ENCODE results near the gene CFH.
"Not testable (repeated sequence)": the region's sequence is repeated elsewhere in the genome, so short reads cannot be mapped to it uniquely, and the experiment has no call there.

CFH gene

DNA sequence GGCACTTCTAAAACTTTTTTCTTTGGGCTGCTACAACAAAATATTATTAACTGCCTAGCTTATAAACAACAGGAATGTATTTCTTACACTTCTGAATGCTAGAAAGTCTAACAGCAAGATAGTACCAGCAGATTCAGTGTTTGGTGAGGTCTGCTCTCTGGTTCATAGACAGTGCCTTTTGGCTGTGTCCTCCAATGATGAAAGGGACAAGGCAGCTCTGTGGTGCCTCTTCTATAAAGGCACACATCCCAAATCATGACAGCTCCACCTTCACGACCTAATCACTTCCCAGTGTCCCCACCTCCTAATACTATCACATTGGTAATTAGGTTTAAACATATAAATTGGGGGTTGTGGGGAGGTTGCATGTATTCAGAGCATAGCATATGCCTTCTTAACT, 9.5 kb downstream of the CFH start:
- no peak for DNase-seq (ENCODE audit: extremely low read depth in 1 of 2, low read depth in 1 of 2)

DNA sequence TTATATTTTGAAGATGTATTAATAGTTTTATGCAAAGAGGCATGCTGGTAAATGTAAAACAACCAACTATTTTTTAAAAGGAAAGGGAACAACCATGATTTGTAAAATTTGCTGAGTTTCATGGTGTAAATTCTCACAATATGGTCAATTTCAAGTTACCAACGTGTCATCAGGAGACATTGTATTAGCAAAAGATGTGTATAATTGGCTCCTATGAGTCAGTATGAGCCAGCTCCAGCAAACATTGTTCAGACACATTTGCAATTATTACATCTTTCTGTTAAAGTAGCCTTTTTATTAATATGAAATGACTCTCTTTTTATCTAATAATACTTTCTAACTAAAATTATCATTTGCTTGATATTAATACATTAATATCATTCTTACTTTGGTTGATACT, 15.3 kb downstream of the CFH start:
- no peak for DNase-seq (ENCODE audit: extremely low read depth in 1 of 2, low read depth in 1 of 2)

DNA sequence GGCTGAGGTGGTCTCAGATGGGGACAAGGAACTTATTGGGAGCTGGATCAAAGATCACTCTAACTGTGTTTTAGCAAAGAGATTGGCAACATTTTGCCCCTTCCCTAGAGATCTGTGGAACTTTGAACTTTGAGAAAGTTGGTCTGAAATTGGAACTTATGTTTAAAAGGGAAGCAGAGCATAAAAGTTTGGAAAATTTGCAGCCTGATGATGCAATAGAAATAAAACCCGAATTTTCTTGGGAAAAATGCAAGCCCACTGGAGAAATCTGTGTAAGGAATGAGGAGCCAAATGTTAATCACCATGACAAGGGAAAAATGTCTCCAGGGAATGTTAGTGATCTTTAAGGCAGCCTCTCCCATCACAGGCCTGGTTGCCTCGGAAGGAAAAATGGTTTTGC, 17.2 kb downstream of the CFH start:
- DNase-seq (ENCODE audit: extremely low read depth in 1 of 2, low read depth in 1 of 2), result no peak

- DNase-seq (ENCODE audit: extremely low read depth in 1 of 2, low read depth in 1 of 2), result no peak
These were observed 17.9 kb downstream of the CFH start for GRCh38 chr1:196669693-196670092.

- no peak for DNase-seq (ENCODE audit: extremely low read depth in 1 of 2, low read depth in 1 of 2)
These were observed 23.1 kb downstream of the CFH start for GRCh38 chr1:196674908-196675307.

GRCh38 chr1:196677781-196678509, 26.1 kb downstream of the CFH start:
- no peak for DNase-seq (ENCODE audit: extremely low read depth in 1 of 2, low read depth in 1 of 2)

GRCh38 chr1:196678510-196678884, 26.7 kb downstream of the CFH start:
- DNase-seq (ENCODE audit: extremely low read depth in 1 of 2, low read depth in 1 of 2), result no peak

DNA sequence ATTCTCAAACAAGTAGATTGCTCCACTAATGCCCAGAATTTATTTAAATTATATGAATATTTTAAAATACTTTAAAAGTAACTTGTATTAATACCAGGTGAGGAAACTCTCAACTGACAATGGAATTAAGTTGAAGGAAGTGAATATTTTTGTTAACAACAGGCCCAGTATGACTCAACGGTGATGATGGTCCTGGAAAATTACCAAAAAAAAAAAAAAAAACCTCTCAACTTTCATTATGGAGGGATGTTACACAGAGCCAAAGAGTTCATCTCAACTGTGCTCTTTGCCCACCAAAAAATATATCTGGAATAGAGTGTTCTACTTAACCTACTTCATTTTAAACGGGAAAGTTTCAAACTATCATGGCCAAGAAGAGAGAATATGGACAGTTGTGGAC, 28.3 kb downstream of the CFH start:
- no peak for DNase-seq (ENCODE audit: extremely low read depth in 1 of 2, low read depth in 1 of 2)

DNA sequence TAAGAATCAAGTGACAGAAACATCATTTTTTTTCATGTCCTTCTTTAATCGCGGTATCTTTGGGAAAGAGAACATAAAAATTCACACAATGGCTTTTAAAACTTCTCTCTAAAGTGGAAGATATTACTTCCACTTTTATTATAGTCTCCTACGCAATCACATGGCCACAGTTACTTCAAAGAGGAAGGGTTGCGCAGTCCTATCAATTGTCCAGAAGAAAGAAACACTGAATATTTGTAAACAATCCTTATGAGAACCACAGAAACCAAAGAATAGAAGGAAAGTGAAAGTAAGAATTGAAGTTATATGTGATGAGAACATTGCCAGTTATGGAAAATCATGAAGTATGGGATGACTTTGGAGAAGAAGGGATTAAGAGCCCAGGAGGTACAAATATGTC, 32.6 kb downstream of the CFH start:
- no peak for DNase-seq (ENCODE audit: extremely low read depth in 1 of 2, low read depth in 1 of 2)

DNA sequence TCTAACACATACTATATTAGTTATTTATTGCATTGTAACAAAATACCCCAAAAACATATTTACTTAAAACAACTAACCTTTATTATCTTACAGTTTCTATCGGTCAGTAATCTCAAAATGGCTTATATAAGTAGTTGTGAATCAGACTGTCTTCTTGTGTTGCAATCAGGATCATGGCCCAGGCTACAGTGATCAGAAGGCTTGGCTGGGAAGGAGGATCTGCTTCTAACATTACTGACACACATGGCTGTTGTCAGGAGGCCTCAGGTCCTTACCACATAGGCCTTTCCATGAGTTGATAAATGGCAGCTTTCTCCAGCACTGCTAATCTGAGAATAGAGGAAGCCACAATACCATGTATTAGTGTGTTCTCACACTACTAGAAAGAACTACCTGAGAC, 33.7 kb downstream of the CFH start:
- no peak for DNase-seq (ENCODE audit: extremely low read depth in 1 of 2, low read depth in 1 of 2)

DNA sequence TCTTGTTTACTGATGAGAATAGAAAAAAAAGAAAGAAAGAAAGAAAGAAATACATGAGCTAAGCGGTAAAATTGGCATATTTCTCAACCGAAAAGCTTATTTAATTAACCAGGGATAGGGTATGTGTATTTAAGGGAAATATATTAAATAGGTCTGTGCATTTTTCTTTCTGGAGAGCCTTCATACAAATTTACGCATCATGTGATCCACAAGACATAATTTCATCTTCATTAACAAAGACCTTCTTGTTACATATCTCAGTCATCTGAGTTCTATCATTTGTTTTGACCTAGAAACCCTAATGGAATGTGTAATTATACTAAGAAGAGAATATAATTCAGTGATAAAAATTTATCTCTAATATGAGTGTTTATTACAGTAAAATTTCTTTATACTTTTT, 37.2 kb downstream of the CFH start:
- no peak for DNase-seq (ENCODE audit: extremely low read depth in 1 of 2, low read depth in 1 of 2)

DNA sequence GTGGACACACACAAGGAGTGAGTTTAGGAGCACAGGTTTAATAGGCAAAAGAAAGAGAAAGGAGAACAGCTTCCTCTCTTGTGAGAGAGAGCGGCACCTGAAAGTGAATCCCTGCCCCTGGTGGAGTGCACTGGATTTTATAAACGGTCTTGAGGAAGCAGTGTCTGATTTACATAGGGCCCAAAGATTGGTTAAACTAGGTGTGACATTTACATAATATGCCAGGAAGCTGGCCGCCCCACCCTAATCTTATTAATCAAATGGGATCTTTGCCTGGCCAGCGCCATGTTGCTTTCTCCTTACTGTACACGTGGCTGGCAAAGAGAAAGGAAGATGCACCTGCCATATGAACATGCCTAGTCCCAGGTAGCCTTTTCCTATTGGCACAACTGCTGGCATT, 38.7 kb downstream of the CFH start:
- DNase-seq (ENCODE audit: extremely low read depth in 1 of 2, low read depth in 1 of 2), result no peak

- no peak for DNase-seq (ENCODE audit: extremely low read depth in 1 of 2, low read depth in 1 of 2)
These were observed 47.1 kb downstream of the CFH start for GRCh38 chr1:196698993-196699392.

- no peak for DNase-seq (ENCODE audit: extremely low read depth in 1 of 2, low read depth in 1 of 2)
These were observed 49.3 kb downstream of the CFH start for GRCh38 chr1:196701144-196701543.

DNA sequence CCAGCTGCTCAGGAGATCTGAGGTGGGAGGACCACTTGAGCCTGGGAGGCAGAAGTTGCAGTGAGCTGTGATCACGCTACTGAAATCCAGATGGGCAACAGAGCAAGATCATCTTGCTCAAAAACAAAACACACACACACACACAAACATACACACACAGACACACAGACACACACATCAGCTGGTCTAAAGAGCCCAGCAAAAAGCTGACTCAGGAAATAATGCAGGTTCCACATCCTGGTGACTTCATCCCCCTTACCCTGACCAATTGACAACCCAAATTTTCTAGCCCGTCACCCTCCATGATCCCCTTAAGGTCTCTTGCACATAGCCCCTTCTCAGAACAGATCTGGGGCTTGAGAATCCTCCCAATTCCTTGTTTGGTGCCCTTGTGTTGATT, 58.0 kb downstream of the CFH start:
- not testable (repeated sequence) for DNase-seq (ENCODE audit: extremely low read depth in 1 of 2, low read depth in 1 of 2)

DNA sequence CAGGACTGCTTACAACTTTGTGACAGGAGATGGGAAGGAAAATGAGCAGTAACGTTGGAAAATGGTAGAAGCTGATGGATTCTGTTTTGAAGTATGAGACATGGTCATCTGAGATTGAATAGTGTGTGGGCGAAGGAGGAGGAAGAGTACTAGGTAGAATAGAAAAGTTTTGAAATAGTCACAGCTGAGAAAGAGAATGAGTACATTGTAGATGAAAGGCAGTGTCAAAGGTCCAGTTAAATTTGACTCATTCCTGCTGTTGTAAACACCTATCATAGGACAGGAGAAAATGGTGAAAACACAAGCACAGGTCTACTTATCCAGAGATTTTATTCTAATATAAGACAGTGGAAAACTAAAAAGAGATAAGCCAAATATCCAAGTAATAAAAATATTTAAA, 66.0 kb downstream of the CFH start:
- no peak for DNase-seq (ENCODE audit: extremely low read depth in 1 of 2, low read depth in 1 of 2)

DNA sequence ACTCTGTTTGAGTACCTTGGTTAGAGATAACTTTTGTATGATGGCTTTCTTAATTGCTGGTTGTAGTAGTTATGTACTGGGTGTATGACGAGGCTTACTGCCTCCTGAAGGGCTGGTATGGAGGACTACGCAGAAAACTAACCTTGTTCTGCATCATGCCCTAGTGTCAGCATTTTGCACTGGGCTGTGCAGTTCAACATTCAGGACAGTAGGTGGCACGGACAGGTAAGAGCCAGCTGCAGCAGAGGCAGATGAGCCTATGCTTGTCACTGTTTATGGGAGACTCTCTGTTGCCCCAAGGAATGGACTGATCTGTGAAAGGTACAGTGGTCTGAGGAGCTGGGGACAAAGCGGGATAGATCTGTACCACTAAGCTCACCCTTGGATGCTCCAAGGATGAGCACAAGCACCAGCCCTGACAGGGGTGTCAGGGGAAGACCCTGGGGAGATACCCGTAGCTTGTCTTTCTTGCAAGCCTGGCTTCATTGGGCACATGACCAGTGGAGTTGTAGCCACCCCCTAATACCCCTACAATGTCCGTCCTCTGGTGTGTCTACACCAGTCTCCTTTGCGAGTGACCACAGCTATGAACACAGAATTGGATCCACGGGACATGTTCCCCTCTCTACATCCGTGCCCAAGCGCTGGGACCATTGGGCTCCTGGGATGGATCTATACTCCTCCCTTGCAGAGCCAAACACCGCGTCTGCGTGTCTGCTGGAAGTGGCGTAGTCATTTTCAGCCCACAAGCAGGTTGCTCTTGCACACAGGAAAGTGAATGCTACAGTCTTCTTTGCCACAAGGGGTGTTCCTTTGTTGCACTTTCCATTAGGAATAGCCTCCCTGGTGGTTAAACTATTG, 71.7 kb downstream of the CFH start:
- DNase-seq (ENCODE audit: extremely low read depth in 1 of 2, low read depth in 1 of 2), result no peak

- DNase-seq (ENCODE audit: extremely low read depth in 1 of 2, low read depth in 1 of 2), result no peak
These were observed 80.7 kb downstream of the CFH start for GRCh38 chr1:196732526-196732925.

DNA sequence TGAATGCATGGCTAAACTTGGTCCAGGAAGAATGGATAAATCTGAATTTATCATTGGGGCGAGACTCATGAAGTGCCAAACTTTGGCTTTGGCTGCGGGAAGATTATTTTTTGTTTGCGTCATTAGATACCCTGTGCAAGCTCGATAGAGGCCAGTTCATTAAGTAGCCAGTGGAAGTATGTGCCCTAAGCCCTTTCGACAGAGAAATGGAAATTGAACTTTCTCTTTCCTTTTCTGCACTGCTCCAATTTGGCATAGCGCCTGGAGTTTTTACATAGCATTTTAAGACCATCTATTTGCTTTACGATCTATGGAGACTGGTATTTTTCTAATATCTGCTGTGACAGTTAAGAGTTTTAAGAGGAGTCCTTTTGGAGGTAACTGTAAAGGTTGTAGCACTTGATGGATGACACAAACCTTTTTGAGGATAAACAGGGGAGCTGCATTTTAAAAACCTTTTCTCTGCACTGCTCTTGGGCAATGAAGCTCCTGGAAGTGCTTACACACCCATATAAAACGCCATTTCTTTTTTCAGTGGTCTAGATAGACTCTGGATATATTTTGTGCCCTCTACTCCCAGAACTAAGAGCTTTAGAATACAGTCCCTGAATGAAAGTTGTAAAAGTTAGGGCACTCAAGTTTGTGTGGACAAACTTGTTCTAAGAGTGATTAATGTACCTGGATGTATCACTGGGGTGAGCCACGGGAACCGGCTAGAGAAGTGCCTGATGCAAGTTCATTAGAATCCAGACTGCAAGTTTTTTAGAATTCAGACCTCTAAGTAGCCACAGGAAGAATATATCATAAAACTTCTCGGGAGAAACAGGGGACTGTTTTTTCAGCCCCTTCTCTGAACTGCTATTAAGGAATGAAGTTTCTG, 81.5 kb downstream of the CFH start:
- no peak for DNase-seq (ENCODE audit: extremely low read depth in 1 of 2, low read depth in 1 of 2)

DNA sequence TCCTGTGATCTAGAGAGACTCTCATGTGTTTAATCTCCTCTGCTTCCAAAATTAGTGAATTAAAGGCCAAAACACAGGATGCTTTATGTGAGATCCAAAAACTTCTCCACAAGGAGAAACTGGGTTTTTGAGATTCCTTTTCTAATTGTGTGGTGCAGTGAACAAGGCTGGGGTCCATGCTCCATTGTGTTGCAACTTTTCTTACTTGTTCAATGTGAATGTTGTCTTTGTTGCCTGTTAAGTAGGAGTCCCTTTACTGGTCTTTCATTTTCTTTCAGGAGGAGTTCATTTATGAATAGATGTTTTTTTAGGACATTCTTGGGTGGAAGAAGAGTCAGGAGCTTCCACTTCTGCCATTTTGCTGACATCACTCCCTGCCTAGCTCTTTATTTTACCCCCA, 82.2 kb downstream of the CFH start:
- DNase-seq (ENCODE audit: extremely low read depth in 1 of 2, low read depth in 1 of 2), result no peak

GRCh38 chr1:196734460-196734859, 82.6 kb downstream of the CFH start:
- DNase-seq (ENCODE audit: extremely low read depth in 1 of 2, low read depth in 1 of 2), result no peak
